Neural progenitor cell (in vitro differentiated cells): ENCODE data around the gene RAB34. TPM values are rescaled to one million over a fixed set of nuclear protein-coding genes. Genes with fewer than 3 reads are reported as not detected.

ENCODE experiments used
- DNase-seq: peaks from one replicate; pipeline ENCODE4 v3.0.0-alpha.2; 2016; ENCODE audit warnings: low spot score
- H2AFZ ChIP-seq: fragments of 200-600 bp; sonication (generic); replicated peaks from 2 replicates; pipeline ENCODE4 v1.6.1; 2016; ENCODE audit warnings: antibody characterized with exemption
- H3F3A ChIP-seq: fragments of 200-600 bp; sonication (generic); 2 replicates; pipeline ENCODE4 v1.6.1; 2016; ENCODE audit warnings: antibody characterized with exemption, low read depth
- H3K27ac ChIP-seq: fragments of 200-600 bp; sonication (generic); 2 replicates; pipeline ENCODE4 v1.5.1; 2016; ENCODE audit warnings: mild to moderate bottlenecking
- H3K27me3 ChIP-seq: fragments of 200-600 bp; sonication (generic); 2 replicates; pipeline ENCODE4 v1.6.1; 2016; ENCODE audit warnings: mild to moderate bottlenecking, moderate library complexity
- H3K36me3 ChIP-seq: fragments of 200-600 bp; sonication (generic); 2 replicates; pipeline ENCODE4 v1.5.1; 2016
- H3K4me1 ChIP-seq: fragments of 200-600 bp; sonication (generic); 2 replicates; pipeline ENCODE4 v1.6.1; 2016; ENCODE audit warnings: mixed run types
- H3K4me2 ChIP-seq: fragments of 200-600 bp; sonication (generic); 2 replicates; pipeline ENCODE4 v1.6.1; 2016
- H3K4me3 ChIP-seq: fragments of 200-600 bp; sonication (generic); 2 replicates; pipeline ENCODE4 v1.5.1; 2016
- H3K79me2 ChIP-seq: fragments of 200-600 bp; sonication (generic); 2 replicates; pipeline ENCODE4 v1.6.1; 2016; ENCODE audit warnings: low read depth
- H3K9ac ChIP-seq: fragments of 200-600 bp; sonication (generic); 2 replicates; pipeline ENCODE4 v1.6.1; 2016
- H3K9me3 ChIP-seq: fragments of 200-600 bp; sonication (generic); 2 replicates; pipeline ENCODE4 v1.5.1; 2016; ENCODE audit warnings: low read depth
- H4K20me1 ChIP-seq: fragments of 200-600 bp; sonication (generic); 2 replicates; pipeline ENCODE4 v1.6.1; 2016; ENCODE audit warnings: low read depth
- H3K27ac Mint-ChIP-seq: 3 replicates; pipeline ENCODE4 v1.8.0; 2021; ENCODE audit warnings: mixed read lengths
- H3K27me3 Mint-ChIP-seq: 2 replicates; pipeline ENCODE4 v1.8.0; 2022; ENCODE audit warnings: low read depth, mild to moderate bottlenecking, inconsistent platforms, moderate library complexity, mixed read lengths; ENCODE audit not compliant: insufficient read depth
- H3K36me3 Mint-ChIP-seq: 3 replicates; pipeline ENCODE4 v1.8.0; 2021; ENCODE audit warnings: mixed read lengths
- H3K4me1 Mint-ChIP-seq: 3 replicates; pipeline ENCODE4 v1.8.0; 2021; ENCODE audit warnings: mixed read lengths
- H3K4me3 Mint-ChIP-seq: 3 replicates; pipeline ENCODE4 v1.8.0; 2021; ENCODE audit warnings: mild to moderate bottlenecking, moderate library complexity, mixed read lengths
- H3K9me3 Mint-ChIP-seq: 3 replicates; pipeline ENCODE4 v1.8.0; 2020; ENCODE audit warnings: mixed read lengths
- EZH2 ChIP-seq: fragments of 200-600 bp; sonication (generic); IDR thresholded peaks from 2 replicates; pipeline ENCODE4 v1.6.1; 2017; ENCODE audit warnings: antibody characterized with exemption, mild to moderate bottlenecking, moderate library complexity
- EZH2phosphoT487 ChIP-seq: fragments of 200-600 bp; sonication (generic); IDR thresholded peaks from 2 replicates; pipeline ENCODE4 v1.6.1; 2017; ENCODE audit warnings: antibody characterized with exemption
- total RNA-seq: library from RNA; depleted of rRNA; stranded (reverse); fragments of >200 nt; gene quantifications from 2 replicates; pipeline ENCODE4 v1.2.3, GENCODE V29; 2015; ENCODE audit warnings: low replicate concordance
- TF ChIP-seq, protein P1 (sequence below): fragments of 200-600 bp; sonication (generic); IDR thresholded peaks from 2 replicates; pipeline ENCODE4 v1.5.1; 2017; ENCODE audit warnings: antibody characterized with exemption, mild to moderate bottlenecking

The RAB34 gene
- total RNA-seq, 1 donor from 2014 or later, result 82.8 TPM

DNA sequence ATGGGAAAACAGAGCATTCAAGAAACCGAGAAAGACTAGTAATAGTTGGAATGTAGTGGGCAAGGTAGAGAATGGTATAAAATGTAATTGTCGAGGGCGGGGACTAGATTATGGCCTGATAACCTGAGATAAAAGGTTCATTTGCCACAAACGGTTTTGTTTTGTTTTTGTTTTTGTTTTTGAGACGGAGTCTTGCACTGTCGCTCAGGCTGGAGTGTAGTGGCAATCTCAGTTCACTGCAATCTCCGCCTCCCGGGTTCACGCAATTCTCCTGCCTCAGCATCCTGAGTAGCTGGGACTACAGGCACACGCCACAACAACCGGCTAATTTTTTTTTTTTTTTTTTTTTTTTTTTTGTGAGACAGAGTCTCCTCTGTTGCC lies 12.3 kb upstream of the RAB34 start:
- TF ChIP-seq EZH2phosphoT487 (no peak), EZH2 (no peak)
- TF ChIP-seq, protein P1, sequence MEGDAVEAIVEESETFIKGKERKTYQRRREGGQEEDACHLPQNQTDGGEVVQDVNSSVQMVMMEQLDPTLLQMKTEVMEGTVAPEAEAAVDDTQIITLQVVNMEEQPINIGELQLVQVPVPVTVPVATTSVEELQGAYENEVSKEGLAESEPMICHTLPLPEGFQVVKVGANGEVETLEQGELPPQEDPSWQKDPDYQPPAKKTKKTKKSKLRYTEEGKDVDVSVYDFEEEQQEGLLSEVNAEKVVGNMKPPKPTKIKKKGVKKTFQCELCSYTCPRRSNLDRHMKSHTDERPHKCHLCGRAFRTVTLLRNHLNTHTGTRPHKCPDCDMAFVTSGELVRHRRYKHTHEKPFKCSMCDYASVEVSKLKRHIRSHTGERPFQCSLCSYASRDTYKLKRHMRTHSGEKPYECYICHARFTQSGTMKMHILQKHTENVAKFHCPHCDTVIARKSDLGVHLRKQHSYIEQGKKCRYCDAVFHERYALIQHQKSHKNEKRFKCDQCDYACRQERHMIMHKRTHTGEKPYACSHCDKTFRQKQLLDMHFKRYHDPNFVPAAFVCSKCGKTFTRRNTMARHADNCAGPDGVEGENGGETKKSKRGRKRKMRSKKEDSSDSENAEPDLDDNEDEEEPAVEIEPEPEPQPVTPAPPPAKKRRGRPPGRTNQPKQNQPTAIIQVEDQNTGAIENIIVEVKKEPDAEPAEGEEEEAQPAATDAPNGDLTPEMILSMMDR, result no peak

GRCh38 chr17:28728364-28729200 lies 10.9 kb upstream of the RAB34 start, which contains the start of gene NEK8:
TSS of gene NEK8 (plus strand) at chr17:28728788. CDS start at chr17:28728814, 26 bp downstream.
- Mint-ChIP-seq H3K4me1 (peaks cover 27% of the 10 kb centered on the region), H3K9me3 (no peaks in the 10 kb centered on the region), H3K27ac (peak within 1 kb of the TSS; percentile 93), H3K27me3 (no peaks in the 10 kb centered on the region), H3K4me3 (peak within 1 kb of the TSS; percentile 96), H3K36me3 (peaks cover under 1% of the 10 kb centered on the region)
- H3K36me3 ChIP-seq, result no peaks in the 10 kb centered on the region
- peaks cover 21% of the 10 kb centered on the region for H4K20me1 ChIP-seq
- no peaks in the 10 kb centered on the region for H3K9me3 ChIP-seq
- no peaks in the 10 kb centered on the region for H3K27me3 ChIP-seq
- H3K4me1 ChIP-seq, result peaks cover 13% of the 10 kb centered on the region
- no peak within 1 kb of the TSS for H3K9ac ChIP-seq
- H3K79me2 ChIP-seq, result peaks cover 15% of the 10 kb centered on the region
- peak within 1 kb of the TSS; percentile 70 for H2AFZ ChIP-seq
- TF ChIP-seq EZH2phosphoT487 (no peak), EZH2 (no peak)
- TF ChIP-seq, protein P1, result no peak
- H3K27ac ChIP-seq, result peak within 1 kb of the TSS; percentile 34
- peaks cover 49% of the 10 kb centered on the region for H3F3A ChIP-seq
- peak within 1 kb of the TSS; percentile 69 for H3K4me3 ChIP-seq
- peak within 1 kb of the TSS; percentile 85 for H3K4me2 ChIP-seq
- peak; percentile 96 for DNase-seq

More for the DNA sequence above, 12.3 kb upstream of the RAB34 start:
- no peak for DNase-seq
- H3K9me3 Mint-ChIP-seq, result no peaks in the 10 kb centered on the region
- no peaks in the 10 kb centered on the region for H3K36me3 Mint-ChIP-seq
- Histone ChIP-seq H3K4me2 (no peak overlapping the region), H3K4me3 (no peak overlapping the region), H3F3A (peaks cover 35% of the 10 kb centered on the region), H2AFZ (no peak overlapping the region), H3K36me3 (no peaks in the 10 kb centered on the region), H3K79me2 (peaks cover 3% of the 10 kb centered on the region), H3K27me3 (no peaks in the 10 kb centered on the region), H3K9me3 (no peaks in the 10 kb centered on the region), H4K20me1 (peaks cover 7% of the 10 kb centered on the region), H3K27ac (no peak overlapping the region), H3K9ac (no peak overlapping the region), H3K4me1 (peaks cover 7% of the 10 kb centered on the region)
- H3K4me3 Mint-ChIP-seq, result peak overlapping the region; percentile 25
- H3K27me3 Mint-ChIP-seq, result no peaks in the 10 kb centered on the region
- peak overlapping the region; percentile 4 for H3K27ac Mint-ChIP-seq
- H3K4me1 Mint-ChIP-seq, result peaks cover 18% of the 10 kb centered on the region

GRCh38 chr17:28726627-28727491 lies 9.2 kb upstream of the RAB34 start:
- Mint-ChIP-seq H3K36me3 (peaks cover 9% of the 10 kb centered on the region), H3K27me3 (no peaks in the 10 kb centered on the region), H3K27ac (no peak overlapping the region), H3K4me1 (peaks cover 39% of the 10 kb centered on the region), H3K4me3 (peak overlapping the region; percentile 96), H3K9me3 (no peaks in the 10 kb centered on the region)
- peaks cover 25% of the 10 kb centered on the region for H3K4me1 ChIP-seq
- H2AFZ ChIP-seq, result peak overlapping the region; percentile 28
- no peaks in the 10 kb centered on the region for H3K27me3 ChIP-seq
- peak; percentile 98 for DNase-seq
- H3K9me3 ChIP-seq, result no peaks in the 10 kb centered on the region
- H3K79me2 ChIP-seq, result peaks cover 32% of the 10 kb centered on the region
- peak overlapping the region; percentile 69 for H3K4me3 ChIP-seq
- H3K27ac ChIP-seq, result peak overlapping the region; percentile 77
- TF ChIP-seq EZH2, result no peak
- TF ChIP-seq, protein P1, result peak; percentile 99
- H3K4me2 ChIP-seq, result peak overlapping the region; percentile 85
- H3K36me3 ChIP-seq, result no peaks in the 10 kb centered on the region
- peaks cover 38% of the 10 kb centered on the region for H4K20me1 ChIP-seq
- no peak overlapping the region for H3K9ac ChIP-seq
- peaks cover 66% of the 10 kb centered on the region for H3F3A ChIP-seq
